Keratinocyte (primary cell): Measurements from ENCODE around the gene USP4. TPM values are rescaled to one million over a fixed set of nuclear protein-coding genes. Genes with fewer than 3 reads are reported as not detected.

Source experiments
- DNase-seq: peaks from one replicate; pipeline ENCODE4 v3.0.0-alpha.2; 2011; ENCODE audit warnings: low read depth, missing footprints, low spot score
- FAIRE-seq: peaks from 2 replicates; lab custom pipeline; 2011; peaks lifted over from hg19 to GRCh38; lab: Jason Lieb, UNC
- H2AFZ ChIP-seq: 2 replicates; pipeline ENCODE4 v1.6.0; 2012; ENCODE audit warnings: low read length, control low read depth, inconsistent platforms; ENCODE audit not compliant: control insufficient read depth
- H3K27ac ChIP-seq: 2 replicates; pipeline ENCODE4 v1.5.1; 2011; ENCODE audit warnings: low read length; ENCODE audit not compliant: control insufficient read depth, insufficient read depth
- H3K27me3 ChIP-seq: 3 replicates; pipeline ENCODE4 v1.6.0; 2011; ENCODE audit warnings: low read length; ENCODE audit not compliant: control insufficient read depth, insufficient read depth; ENCODE audit errors: extremely low read depth
- H3K36me3 ChIP-seq, 2 experiments: 2 replicates in 1 of 2; 3 replicates in 1 of 2; pipeline ENCODE4 v1.5.1; 2011; ENCODE audit warnings: low read length in 2 of 2, mild to moderate bottlenecking in 1 of 2; ENCODE audit not compliant: control insufficient read depth in 2 of 2, insufficient read depth in 2 of 2; ENCODE audit errors: extremely low read depth in 1 of 2
- H3K4me1 ChIP-seq: 3 replicates; pipeline ENCODE4 v1.5.1; 2011; ENCODE audit warnings: low read length; ENCODE audit not compliant: control insufficient read depth, insufficient read depth; ENCODE audit errors: extremely low read depth
- H3K4me2 ChIP-seq: 3 replicates; pipeline ENCODE4 v1.6.0; 2011; ENCODE audit warnings: low read depth, low read length; ENCODE audit not compliant: control insufficient read depth, insufficient read depth; ENCODE audit errors: extremely low read depth
- H3K4me3 ChIP-seq, 3 experiments: fragments of 200-600 bp in 1 of 3; sonication (generic) in 1 of 3; 2 replicates in 2 of 3; 3 replicates in 1 of 3; pipeline ENCODE4 v1.5.1; 2011 to 2016; ENCODE audit warnings: low read length in 3 of 3, mild to moderate bottlenecking in 3 of 3, control low read depth in 2 of 3, inconsistent platforms in 1 of 3, low read depth in 1 of 3, mixed read lengths in 1 of 3, mixed run types in 1 of 3, moderate library complexity in 1 of 3; ENCODE audit not compliant: control insufficient read depth in 2 of 3, insufficient read depth in 2 of 3; ENCODE audit errors: extremely low read depth in 1 of 3
- H3K79me2 ChIP-seq: 2 replicates; pipeline ENCODE4 v1.6.0; 2012; ENCODE audit warnings: low read length; ENCODE audit not compliant: control insufficient read depth, insufficient read depth
- H3K9ac ChIP-seq: 3 replicates; pipeline ENCODE4 v1.6.0; 2011; ENCODE audit warnings: low read length; ENCODE audit not compliant: control insufficient read depth, insufficient read depth; ENCODE audit errors: extremely low read depth
- H3K9me1 ChIP-seq: 3 replicates; pipeline ENCODE4 v1.6.0; 2011; ENCODE audit warnings: low read length; ENCODE audit not compliant: control insufficient read depth, insufficient read depth; ENCODE audit errors: extremely low read depth
- H3K9me3 ChIP-seq: 2 replicates; pipeline ENCODE4 v1.5.1; 2012; ENCODE audit warnings: low read depth, low read length; ENCODE audit not compliant: control insufficient read depth
- H4K20me1 ChIP-seq: 3 replicates; pipeline ENCODE4 v1.6.0; 2011; ENCODE audit warnings: low read length; ENCODE audit not compliant: control insufficient read depth, insufficient read depth; ENCODE audit errors: extremely low read depth
- EZH2 ChIP-seq: IDR thresholded peaks from one replicate; pipeline ENCODE4 v1.6.1; 2012; ENCODE audit warnings: inconsistent platforms, mild to moderate bottlenecking, low read length, moderate library complexity
- dilution Hi-C: fragments of 300-500 bp; cut with MboI; formaldehyde crosslinking; loops from one replicate; pipeline ENCODE4 v1.7.0; 2020; ENCODE audit warnings: low sequenced_read_pairs; ENCODE audit not compliant: extremely low pct_ligation_motif_present
- polyA plus RNA-seq, 5 experiments: library from polyadenylated mRNA; depleted of rRNA in 3 of 5; stranded (reverse) in 3 of 5; stranded (forward) in 1 of 5; unstranded in 1 of 5; fragments of >200 nt; gene quantifications; 1 replicate in 1 of 5; 2 replicates in 3 of 5; 3 replicates in 1 of 5; pipeline versions ENCODE4 v1.2.1 to v1.2.3, GENCODE V29; 2011 to 2012; ENCODE audit warnings: missing spikeins in 2 of 5, low read depth in 1 of 5, low replicate concordance in 1 of 5
- TF ChIP-seq, protein P1 (sequence below), 3 experiments: IDR thresholded peaks in 1 of 3; conservative IDR thresholded peaks in 1 of 3; optimal IDR thresholded peaks in 1 of 3; 2 replicates in 2 of 3; 3 replicates in 1 of 3; pipeline versions ENCODE3 to v1.5.1; 2011; ENCODE audit warnings: low read length in 3 of 3, mild to moderate bottlenecking in 3 of 3, moderate library complexity in 2 of 3, control low read depth in 1 of 3, inconsistent platforms in 1 of 3; ENCODE audit not compliant: insufficient read depth in 2 of 3; ENCODE audit errors: extremely low read depth in 1 of 3

Gene USP4
- polyA plus RNA-seq, 1 donor (not counting 4 experiments of a cell fraction or from before 2014, with no cell fraction given) = 47.8 TPM

DNA sequence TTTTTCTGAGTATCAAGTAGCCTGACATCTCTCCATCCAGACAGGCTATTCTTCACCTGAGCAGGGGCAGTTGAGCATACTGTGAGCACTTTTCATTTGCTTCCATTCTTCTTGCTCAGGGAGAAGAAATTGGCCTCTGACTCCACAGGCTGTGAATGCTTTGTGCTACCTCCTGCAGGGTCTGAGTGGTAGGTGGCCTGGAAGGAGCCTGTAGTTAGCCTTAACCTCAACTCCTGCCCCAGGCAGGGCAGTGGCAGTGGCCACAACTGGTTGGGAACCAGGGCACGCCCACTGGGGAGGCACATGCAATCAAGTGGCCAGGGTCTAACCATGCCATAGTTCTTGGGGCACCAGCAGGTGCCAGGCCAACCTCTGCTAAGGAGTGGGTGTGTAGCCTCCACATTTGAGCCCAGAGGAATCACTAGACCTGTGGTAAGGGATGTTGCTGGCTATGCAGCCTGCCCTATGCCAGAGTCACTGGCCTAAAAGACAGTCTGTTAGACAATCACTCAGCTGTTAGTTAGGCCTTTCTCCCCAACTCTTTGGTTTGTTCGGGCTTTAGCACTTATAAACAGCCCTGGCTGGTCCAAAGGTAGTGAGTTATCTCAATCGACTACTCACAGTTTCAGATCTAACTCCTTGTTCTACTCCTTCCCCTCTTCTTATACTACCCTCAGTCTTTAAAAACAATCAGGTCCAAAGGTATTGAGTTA lies 70.3 kb downstream of the USP4 start:
- no peaks in the 10 kb centered on the region for H3K9me1 ChIP-seq
- no peaks in the 10 kb centered on the region for H3K9me3 ChIP-seq
- DNase-seq = no peak
- no peak overlapping the region for H3K27ac ChIP-seq
- no peaks in the 10 kb centered on the region for H3K4me1 ChIP-seq
- no peak for FAIRE-seq
- TF ChIP-seq EZH2 = no peak
- TF ChIP-seq, protein P1, sequence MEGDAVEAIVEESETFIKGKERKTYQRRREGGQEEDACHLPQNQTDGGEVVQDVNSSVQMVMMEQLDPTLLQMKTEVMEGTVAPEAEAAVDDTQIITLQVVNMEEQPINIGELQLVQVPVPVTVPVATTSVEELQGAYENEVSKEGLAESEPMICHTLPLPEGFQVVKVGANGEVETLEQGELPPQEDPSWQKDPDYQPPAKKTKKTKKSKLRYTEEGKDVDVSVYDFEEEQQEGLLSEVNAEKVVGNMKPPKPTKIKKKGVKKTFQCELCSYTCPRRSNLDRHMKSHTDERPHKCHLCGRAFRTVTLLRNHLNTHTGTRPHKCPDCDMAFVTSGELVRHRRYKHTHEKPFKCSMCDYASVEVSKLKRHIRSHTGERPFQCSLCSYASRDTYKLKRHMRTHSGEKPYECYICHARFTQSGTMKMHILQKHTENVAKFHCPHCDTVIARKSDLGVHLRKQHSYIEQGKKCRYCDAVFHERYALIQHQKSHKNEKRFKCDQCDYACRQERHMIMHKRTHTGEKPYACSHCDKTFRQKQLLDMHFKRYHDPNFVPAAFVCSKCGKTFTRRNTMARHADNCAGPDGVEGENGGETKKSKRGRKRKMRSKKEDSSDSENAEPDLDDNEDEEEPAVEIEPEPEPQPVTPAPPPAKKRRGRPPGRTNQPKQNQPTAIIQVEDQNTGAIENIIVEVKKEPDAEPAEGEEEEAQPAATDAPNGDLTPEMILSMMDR (optimal IDR thresholded peaks at IDR 0.05 in 1 of 3, IDR thresholded peaks at IDR 0.05 in 1 of 3, conservative IDR thresholded peaks at IDR 0.05 in 1 of 3; ENCODE audit: extremely low read depth in 1 of 3, insufficient read depth in 2 of 3, low read length in 3 of 3) = no peak
- dilution Hi-C loops = no loop called here
- peaks cover 10 to 13% of the 10 kb centered on the region in 2 experiments for H3K36me3 ChIP-seq
- H3K9ac ChIP-seq = no peak overlapping the region
- H3K79me2 ChIP-seq = no peaks in the 10 kb centered on the region
- H3K4me2 ChIP-seq = no peak overlapping the region
- H3K4me3 ChIP-seq = no peak overlapping the region
- H2AFZ ChIP-seq = no peak overlapping the region
- no peaks in the 10 kb centered on the region for H3K27me3 ChIP-seq
- H4K20me1 ChIP-seq = no peaks in the 10 kb centered on the region

- FAIRE-seq (no peak), DNase-seq (no peak)
- no peak overlapping the region for H3K4me3 ChIP-seq
- no peaks in the 10 kb centered on the region for H3K9me1 ChIP-seq
- H4K20me1 ChIP-seq = no peaks in the 10 kb centered on the region
- peaks cover 6 to 8% of the 10 kb centered on the region in 2 experiments for H3K36me3 ChIP-seq
- no peak overlapping the region for H3K4me2 ChIP-seq
- H3K9ac ChIP-seq = no peak overlapping the region
- no peaks in the 10 kb centered on the region for H3K79me2 ChIP-seq
- TF ChIP-seq EZH2 = no peak
- TF ChIP-seq, protein P1 (optimal IDR thresholded peaks at IDR 0.05 in 1 of 3, IDR thresholded peaks at IDR 0.05 in 1 of 3, conservative IDR thresholded peaks at IDR 0.05 in 1 of 3; ENCODE audit: extremely low read depth in 1 of 3, insufficient read depth in 2 of 3, low read length in 3 of 3) = no peak
- no peak overlapping the region for H3K27ac ChIP-seq
- H3K27me3 ChIP-seq = no peaks in the 10 kb centered on the region
- no peaks in the 10 kb centered on the region for H3K4me1 ChIP-seq
- dilution Hi-C loops = no loop called here
- H2AFZ ChIP-seq = no peak overlapping the region
- H3K9me3 ChIP-seq = no peaks in the 10 kb centered on the region
Measured at GRCh38 chr3:49266410-49267095, 73.3 kb downstream of the USP4 start.
